HEK293 (cell line): ENCODE measurements around the gene BCAS3.

ENCODE experiments used
- CTCF ChIA-PET: fragments of 350-600 bp; formaldehyde crosslinking; extraction: SDS; loops from one replicate; lab custom pipeline; 2021; ENCODE audit warnings: antibody characterized with exemption; lab: Yijun Ruan, JAX
- POLR2A ChIA-PET: fragments of 300-600 bp; formaldehyde crosslinking; extraction: SDS; loops from one replicate; lab custom pipeline; 2020; ENCODE audit warnings: antibody characterized with exemption, inconsistent platforms; lab: Yijun Ruan, JAX
- H3K27ac ChIP-seq: fragments of 200-500 bp; sonication (Bioruptor generic); 2 replicates; pipeline ENCODE4 v1.5.1; 2014; ENCODE audit warnings: low read depth, low read length, control low read depth, inconsistent platforms; ENCODE audit errors: extremely low read depth
- H3K36me3 ChIP-seq, 2 experiments: fragments of 200-500 bp in 1 of 2; sonication (Bioruptor generic) in 1 of 2; 1 replicate in 1 of 2; 2 replicates in 1 of 2; pipeline ENCODE4 v1.5.1; 2014 to 2017; ENCODE audit warnings: inconsistent platforms in 2 of 2, low read length in 2 of 2; ENCODE audit not compliant: control insufficient read depth in 2 of 2, insufficient read depth in 1 of 2
- H3K4me1 ChIP-seq: fragments of 200-500 bp; sonication (Bioruptor generic); 2 replicates; pipeline ENCODE4 v1.5.1; 2014; ENCODE audit warnings: mild to moderate bottlenecking, low read length, inconsistent platforms; ENCODE audit not compliant: control insufficient read depth, insufficient read depth
- H3K4me3 ChIP-seq: 2 replicates; pipeline ENCODE4 v1.5.1; 2011; ENCODE audit warnings: low read depth, mild to moderate bottlenecking, control low read depth, low read length, moderate library complexity
- H3K9me3 ChIP-seq: fragments of 200-500 bp; sonication (Bioruptor generic); 2 replicates; pipeline ENCODE4 v1.5.1; 2014; ENCODE audit warnings: low read depth, low read length, inconsistent platforms; ENCODE audit not compliant: control insufficient read depth, insufficient read depth
- BCL11A ChIP-seq: fragments of 450-650 bp; formaldehyde crosslinking; IDR thresholded peaks from 2 replicates; pipeline ENCODE4 v1.5.1; 2016; ENCODE audit warnings: low read depth, missing biosample characterization, missing genetic modification characterization
- GFI1B ChIP-seq: fragments of 450-650 bp; formaldehyde crosslinking; IDR thresholded peaks from 2 replicates; pipeline ENCODE4 v1.5.1; 2016; ENCODE audit warnings: missing biosample characterization, missing genetic modification characterization
- GLIS2 ChIP-seq: fragments of 450-650 bp; formaldehyde crosslinking; IDR thresholded peaks from 2 replicates; pipeline ENCODE4 v1.5.1; 2016; ENCODE audit warnings: missing biosample characterization, missing genetic modification characterization
- KLF1 ChIP-seq: fragments of 450-650 bp; formaldehyde crosslinking; IDR thresholded peaks from 2 replicates; pipeline ENCODE4 v1.5.1; 2016; ENCODE audit warnings: missing biosample characterization, missing genetic modification characterization
- KLF17 ChIP-seq: fragments of 450-650 bp; formaldehyde crosslinking; IDR thresholded peaks from 2 replicates; pipeline ENCODE4 v1.5.1; 2016; ENCODE audit warnings: missing biosample characterization, missing genetic modification characterization
- KLF8 ChIP-seq: fragments of 450-650 bp; formaldehyde crosslinking; IDR thresholded peaks from 2 replicates; pipeline ENCODE4 v1.5.1; 2016; ENCODE audit warnings: missing biosample characterization, missing genetic modification characterization
- TCF7L2 ChIP-seq: IDR thresholded peaks from 2 replicates; pipeline ENCODE4 v1.6.1; 2011; ENCODE audit warnings: low read depth, mild to moderate bottlenecking, inconsistent platforms, low read length, moderate library complexity, borderline replicate concordance
- ZBTB26 ChIP-seq: fragments of 450-650 bp; formaldehyde crosslinking; optimal IDR thresholded peaks from 2 replicates; pipeline ENCODE3; 2016; ENCODE audit warnings: missing biosample characterization, mild to moderate bottlenecking, missing genetic modification characterization
- ZBTB7A ChIP-seq: fragments of 450-650 bp; formaldehyde crosslinking; IDR thresholded peaks from 2 replicates; pipeline ENCODE4 v1.5.1; 2016; ENCODE audit warnings: low read depth, missing biosample characterization, missing genetic modification characterization
- ZFHX2 ChIP-seq: fragments of 450-650 bp; formaldehyde crosslinking; conservative IDR thresholded peaks from 2 replicates; pipeline ENCODE4 v1.5.1; 2016; ENCODE audit warnings: missing biosample characterization, missing genetic modification characterization
- ZFP3 ChIP-seq: fragments of 450-650 bp; formaldehyde crosslinking; IDR thresholded peaks from 2 replicates; pipeline ENCODE4 v1.5.1; 2016; ENCODE audit warnings: low read depth, missing biosample characterization, missing genetic modification characterization
- ZFP37 ChIP-seq: fragments of 450-650 bp; formaldehyde crosslinking; IDR thresholded peaks from 2 replicates; pipeline ENCODE4 v1.5.1; 2016; ENCODE audit warnings: missing biosample characterization, missing genetic modification characterization
- ZNF10 ChIP-seq: fragments of 450-650 bp; formaldehyde crosslinking; IDR thresholded peaks from 2 replicates; pipeline ENCODE4 v1.5.1; 2017; ENCODE audit warnings: missing biosample characterization, missing genetic modification characterization
- ZNF112 ChIP-seq: fragments of 450-650 bp; formaldehyde crosslinking; IDR thresholded peaks from 2 replicates; pipeline ENCODE4 v1.5.0; 2017; ENCODE audit warnings: missing biosample characterization, missing genetic modification characterization
- ZNF133 ChIP-seq: fragments of 450-650 bp; formaldehyde crosslinking; IDR thresholded peaks from 2 replicates; pipeline ENCODE4 v1.5.1; 2016; ENCODE audit warnings: missing biosample characterization, missing genetic modification characterization
- ZNF157 ChIP-seq: fragments of 450-650 bp; formaldehyde crosslinking; IDR thresholded peaks from 2 replicates; pipeline ENCODE4 v1.5.1; 2016; ENCODE audit warnings: missing biosample characterization, missing genetic modification characterization
- ZNF174 ChIP-seq: fragments of 450-650 bp; formaldehyde crosslinking; IDR thresholded peaks from 2 replicates; pipeline ENCODE4 v1.5.0; 2017; ENCODE audit warnings: missing biosample characterization, mild to moderate bottlenecking, missing genetic modification characterization
- ZNF274 ChIP-seq, 2 experiments: fragments of 200-500 bp in 1 of 2; fragments of 450-650 bp in 1 of 2; sonication (Bioruptor generic) in 1 of 2; formaldehyde crosslinking in 1 of 2; IDR thresholded peaks; 2 replicates each; pipeline versions ENCODE4 v1.5.1 to v1.6.1; 2014 to 2016; ENCODE audit warnings: borderline replicate concordance in 1 of 2, inconsistent platforms in 1 of 2, low read length in 1 of 2, missing biosample characterization in 1 of 2, missing genetic modification characterization in 1 of 2
- ZNF350 ChIP-seq: fragments of 450-650 bp; formaldehyde crosslinking; IDR thresholded peaks from 2 replicates; pipeline ENCODE4 v1.5.0; 2017; ENCODE audit warnings: missing biosample characterization, mild to moderate bottlenecking, missing genetic modification characterization
- ZNF501 ChIP-seq: fragments of 450-650 bp; formaldehyde crosslinking; IDR thresholded peaks from 2 replicates; pipeline ENCODE4 v1.5.1; 2016; ENCODE audit warnings: missing biosample characterization, missing genetic modification characterization
- ZNF510 ChIP-seq: fragments of 450-650 bp; formaldehyde crosslinking; IDR thresholded peaks from 2 replicates; pipeline ENCODE4 v1.5.1; 2018; ENCODE audit warnings: mild to moderate bottlenecking, missing genetic modification characterization, missing biosample characterization; ENCODE audit not compliant: insufficient replicate concordance
- ZNF513 ChIP-seq: fragments of 450-650 bp; IDR thresholded peaks from 2 replicates; pipeline ENCODE4 v1.5.1; 2018; ENCODE audit warnings: missing biosample characterization, missing genetic modification characterization
- ZNF544 ChIP-seq: fragments of 450-650 bp; formaldehyde crosslinking; IDR thresholded peaks from 2 replicates; pipeline ENCODE4 v1.5.0; 2017; ENCODE audit warnings: missing biosample characterization, missing genetic modification characterization
- ZNF561 ChIP-seq: fragments of 450-650 bp; IDR thresholded peaks from 2 replicates; pipeline ENCODE4 v1.5.1; 2018; ENCODE audit warnings: missing biosample characterization, missing genetic modification characterization, borderline replicate concordance
- ZNF580 ChIP-seq: fragments of 450-650 bp; formaldehyde crosslinking; IDR thresholded peaks from 2 replicates; pipeline ENCODE4 v1.5.1; 2016; ENCODE audit warnings: missing biosample characterization, missing genetic modification characterization
- ZNF610 ChIP-seq: fragments of 450-650 bp; formaldehyde crosslinking; IDR thresholded peaks from 2 replicates; pipeline ENCODE4 v1.5.1; 2016; ENCODE audit warnings: missing biosample characterization, missing genetic modification characterization, borderline replicate concordance
- ZNF660 ChIP-seq: fragments of 450-650 bp; IDR thresholded peaks from 2 replicates; pipeline ENCODE4 v1.5.1; 2018; ENCODE audit warnings: missing biosample characterization, mild to moderate bottlenecking, missing genetic modification characterization
- ZNF664 ChIP-seq: fragments of 450-650 bp; formaldehyde crosslinking; IDR thresholded peaks from 2 replicates; pipeline ENCODE4 v1.5.1; 2016; ENCODE audit warnings: missing biosample characterization, missing genetic modification characterization
- ZNF776 ChIP-seq: fragments of 450-650 bp; formaldehyde crosslinking; IDR thresholded peaks from 2 replicates; pipeline ENCODE4 v1.5.0; 2017; ENCODE audit warnings: missing biosample characterization, missing genetic modification characterization, borderline replicate concordance
- ZNF830 ChIP-seq: fragments of 450-650 bp; IDR thresholded peaks from 2 replicates; pipeline ENCODE4 v1.5.0; 2018; ENCODE audit warnings: missing biosample characterization, missing genetic modification characterization, low read depth, mild to moderate bottlenecking, moderate library complexity
- ZNF843 ChIP-seq: fragments of 450-650 bp; formaldehyde crosslinking; IDR thresholded peaks from 2 replicates; pipeline ENCODE4 v1.5.1; 2016; ENCODE audit warnings: missing biosample characterization, missing genetic modification characterization
- ZSCAN23 ChIP-seq: fragments of 450-650 bp; formaldehyde crosslinking; IDR thresholded peaks from 2 replicates; pipeline ENCODE4 v1.5.1; 2016; ENCODE audit warnings: missing biosample characterization, missing genetic modification characterization
- ZSCAN30 ChIP-seq: fragments of 450-650 bp; IDR thresholded peaks from 2 replicates; pipeline ENCODE4 v1.5.1; 2018; ENCODE audit warnings: missing biosample characterization, mild to moderate bottlenecking, missing genetic modification characterization, moderate library complexity

Gene BCAS3

GRCh38 chr17:61402073-61402541 is 724.5 kb downstream of the BCAS3 start:
- no peak overlapping the region for H3K27ac ChIP-seq
- no peak overlapping the region for H3K4me3 ChIP-seq
- CTCF ChIA-PET, result interaction anchor here (0.5 to 5.1 kb wide), 3 partner anchors 11 to 79 kb away, joined by 3 to 28 read pairs (median 8); no protein-coding TSS in a partner anchor
- H3K9me3 ChIP-seq, result no peaks in the 10 kb centered on the region
- H3K4me1 ChIP-seq, result 0 out of 2 replicates have a peak, but pooled peaks cover 3% of the 10 kb centered on the region
- no peak for TF ChIP-seq ZBTB26
- TF ChIP-seq ZSCAN30, result no peak
- no peak for TF ChIP-seq ZNF843 (tag by site-specific recombination)
- no peak for TF ChIP-seq ZNF157 (tag by site-specific recombination)
- no peak for TF ChIP-seq ZNF544
- no peak for TF ChIP-seq ZNF580 (tag by site-specific recombination)
- TF ChIP-seq ZNF513 (tag by site-specific recombination), result no peak
- no peak for TF ChIP-seq ZNF274 (IDR thresholded peaks at IDR 0.05; ENCODE audit: low read length)
- no peak for TF ChIP-seq ZNF274 (tag by site-specific recombination; IDR thresholded peaks at IDR 0.05; ENCODE audit: borderline replicate concordance)
- no peak for TF ChIP-seq ZNF501 (tag by site-specific recombination)
- no peak for TF ChIP-seq ZFP3
- no peak for TF ChIP-seq ZNF174
- no peak for TF ChIP-seq ZNF830 (tag by site-specific recombination)
- TF ChIP-seq ZFHX2 (tag by site-specific recombination), result no peak
- no peak for TF ChIP-seq ZNF10 (tag by site-specific recombination)
- no peak for TF ChIP-seq ZNF112 (tag by site-specific recombination)
- TF ChIP-seq, all 188 proteins: peak for 0
- POLR2A ChIA-PET, result no interaction called here
- H3K36me3 ChIP-seq, result peaks cover 5 to 56% of the 10 kb centered on the region in 2 experiments; a peak in 2 of 3 replicates

GRCh38 chr17:61402978-61403800 is 725.5 kb downstream of the BCAS3 start:
- Histone ChIP-seq H3K36me3 (peaks cover 5 to 67% of the 10 kb centered on the region in 2 experiments; a peak in 2 of 3 replicates), H3K4me3 (no peak overlapping the region), H3K9me3 (no peaks in the 10 kb centered on the region), H3K4me1 (0 out of 2 replicates have a peak, but pooled peaks cover 3% of the 10 kb centered on the region), H3K27ac (no peak overlapping the region)
- CTCF ChIA-PET, result interaction anchor here (5.1 kb wide), 1 partner anchor 10 kb away, joined by 28 read pairs; no protein-coding TSS in a partner anchor
- POLR2A ChIA-PET, result no interaction called here
- no peak for TF ChIP-seq ZNF610 (tag by site-specific recombination)
- TF ChIP-seq KLF8 (tag by site-specific recombination), result no peak
- no peak for TF ChIP-seq ZNF664 (tag by site-specific recombination)
- TF ChIP-seq ZFP37, result no peak
- TF ChIP-seq KLF1, result no peak
- TF ChIP-seq ZNF133 (tag by site-specific recombination), result no peak
- TF ChIP-seq GLIS2, result no peak
- no peak for TF ChIP-seq KLF17 (tag by site-specific recombination)
- TF ChIP-seq ZNF660 (tag by site-specific recombination), result no peak
- no peak for TF ChIP-seq ZNF350
- no peak for TF ChIP-seq ZNF776 (tag by site-specific recombination)
- TF ChIP-seq ZSCAN23, result no peak
- TF ChIP-seq TCF7L2, result no peak
- TF ChIP-seq GFI1B (tag by site-specific recombination), result no peak
- no peak for TF ChIP-seq ZNF112 (tag by site-specific recombination)
- TF ChIP-seq ZNF510, result no peak
- TF ChIP-seq ZBTB7A (tag by site-specific recombination), result no peak
- no peak for TF ChIP-seq BCL11A
- no peak for TF ChIP-seq ZNF561 (tag by site-specific recombination)
